BJ (cell line): Measurements from ENCODE around the gene NFE2L3. TPM values are rescaled to one million over a fixed set of nuclear protein-coding genes. Genes with fewer than 3 reads are reported as not detected.
"Not testable (repeated sequence)": the region's sequence is repeated elsewhere in the genome, so short reads cannot be mapped to it uniquely, and the experiment has no call there.

Source experiments
- CTCF ChIA-PET: fragments of 350-600 bp; formaldehyde crosslinking; extraction: SDS; loops from one replicate; lab custom pipeline; 2021; ENCODE audit warnings: antibody characterized with exemption, inconsistent platforms; lab: Yijun Ruan, JAX
- POLR2A ChIA-PET: fragments of 300-600 bp; sonication (Branson Sonifier 250); formaldehyde crosslinking; extraction: SDS; loops from one replicate; lab custom pipeline; 2021; ENCODE audit warnings: antibody characterized with exemption; lab: Charles Lee
- DNase-seq: peaks from one replicate; pipeline ENCODE4 v3.0.0-alpha.2; 2011; ENCODE audit warnings: low read depth
- H3K27me3 ChIP-seq: 2 replicates; pipeline ENCODE4 v1.6.0; 2011; ENCODE audit warnings: low read length; ENCODE audit not compliant: control insufficient read depth, insufficient read depth
- H3K36me3 ChIP-seq: 2 replicates; pipeline ENCODE4 v1.5.1; 2011; ENCODE audit warnings: low read length; ENCODE audit not compliant: control insufficient read depth, insufficient read depth
- H3K4me3 ChIP-seq: 2 replicates; pipeline ENCODE4 v1.5.1; 2011; ENCODE audit warnings: low read depth, mild to moderate bottlenecking, control low read depth, low read length
- CTCF ChIP-seq: IDR thresholded peaks from 2 replicates; pipeline ENCODE4 v1.5.1; 2011; ENCODE audit warnings: low read depth, mild to moderate bottlenecking, control low read depth, inconsistent platforms, low read length, moderate library complexity; ENCODE audit not compliant: insufficient read depth
- polyA plus RNA-seq: library from polyadenylated mRNA; depleted of rRNA; stranded (reverse); fragments of >200 nt; gene quantifications from 2 replicates; pipeline ENCODE4 v1.2.3, GENCODE V29; 2011

Gene NFE2L3
- polyA plus RNA-seq, 1 experiment, result 2.6 TPM

DNA sequence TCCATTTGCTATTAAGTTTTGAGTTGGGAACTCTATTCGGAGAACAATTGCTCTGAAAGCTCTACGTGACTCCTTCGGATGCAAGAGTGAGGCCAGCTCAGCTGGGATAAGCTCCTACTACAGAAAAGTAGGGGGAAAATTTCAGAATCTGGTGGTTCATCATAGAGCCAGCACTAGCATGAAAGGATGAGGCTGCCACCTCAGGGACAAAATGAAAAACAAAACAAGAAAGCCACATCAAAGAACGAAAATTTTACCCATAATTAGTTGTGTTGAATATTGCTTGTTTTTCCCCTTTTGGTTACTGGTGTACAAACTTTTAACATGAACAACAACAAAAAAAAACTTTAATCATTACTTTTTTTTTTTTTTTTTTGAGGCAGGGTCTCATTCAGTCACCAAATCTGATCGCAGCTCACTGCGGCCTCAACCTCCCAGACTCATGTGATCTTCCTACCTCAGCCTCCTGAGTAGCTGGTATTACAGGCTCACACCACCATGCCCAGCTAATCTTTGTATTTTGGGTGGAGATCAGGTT, 39.7 kb upstream of the NFE2L3 start:
- Histone ChIP-seq H3K4me3 (no peak overlapping the region), H3K27me3 (no peaks in the 10 kb centered on the region; the same call in 1 of the 2 replicates), H3K36me3 (no peaks in the 10 kb centered on the region)
- POLR2A ChIA-PET, result no interaction called here
- no peak for DNase-seq
- CTCF ChIA-PET, result no interaction called here
- no peak for TF ChIP-seq CTCF

DNA sequence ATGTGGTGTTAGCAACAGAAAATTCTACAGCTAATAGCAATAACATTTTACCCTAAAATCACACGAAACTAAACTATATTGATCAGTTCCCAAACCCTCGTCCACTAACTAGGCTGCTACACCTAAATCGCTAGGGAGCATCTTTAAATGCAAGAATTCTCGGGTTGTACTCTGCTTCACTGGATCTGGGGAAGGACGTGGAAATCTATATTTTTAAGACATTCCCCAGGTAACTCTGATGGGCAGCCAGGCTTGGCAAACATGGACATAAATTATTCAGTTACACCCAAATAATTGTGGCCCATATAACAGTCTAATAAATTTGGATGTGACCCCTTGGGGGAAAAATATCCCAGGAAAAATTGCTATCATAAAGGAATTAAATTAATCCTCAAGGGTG, 36.3 kb upstream of the NFE2L3 start:
- DNase-seq, result no peak
- no peak for TF ChIP-seq CTCF
- H3K27me3 ChIP-seq, result no peaks in the 10 kb centered on the region
- ChIA-PET POLR2A (no interaction called here), CTCF (no interaction called here)
- H3K36me3 ChIP-seq, result no peaks in the 10 kb centered on the region
- no peak overlapping the region for H3K4me3 ChIP-seq

DNA sequence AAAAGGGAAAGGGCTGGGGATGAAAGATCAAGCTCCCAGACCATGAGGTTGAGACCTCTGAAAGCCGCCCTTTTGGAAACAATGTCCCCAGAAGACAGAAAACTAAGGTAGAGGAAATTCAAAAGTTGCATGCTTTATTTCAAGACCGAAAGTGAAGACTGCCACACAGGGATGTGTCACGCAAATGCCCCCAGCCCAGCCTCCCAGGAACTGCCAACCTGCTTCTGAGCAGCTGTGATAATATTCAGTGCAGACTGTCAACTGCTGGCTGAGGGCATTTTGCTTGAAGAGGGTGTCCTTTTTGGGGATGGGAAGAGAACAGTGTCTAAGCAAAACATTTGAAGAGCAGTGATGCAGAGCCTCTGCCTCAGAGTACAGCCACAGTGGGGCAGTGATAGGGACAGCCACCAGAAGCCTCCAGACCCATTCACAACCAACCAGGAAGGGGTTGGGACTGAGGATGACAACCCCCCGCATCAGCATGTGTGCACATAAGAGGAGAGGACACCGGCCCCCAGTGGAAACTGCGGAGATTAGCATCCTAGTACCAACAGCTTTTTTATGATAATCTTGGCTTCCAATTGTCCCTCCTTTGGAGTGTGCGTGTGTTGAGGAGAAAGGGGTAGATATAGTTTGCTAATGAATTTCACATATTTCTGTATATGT, 34.7 kb upstream of the NFE2L3 start:
- no peak for DNase-seq
- Histone ChIP-seq H3K27me3 (no peaks in the 10 kb centered on the region; the same call in 1 of the 2 replicates), H3K36me3 (no peaks in the 10 kb centered on the region), H3K4me3 (no peak overlapping the region)
- POLR2A ChIA-PET, result no interaction called here
- TF ChIP-seq CTCF, result no peak
- CTCF ChIA-PET, result no interaction called here

DNA sequence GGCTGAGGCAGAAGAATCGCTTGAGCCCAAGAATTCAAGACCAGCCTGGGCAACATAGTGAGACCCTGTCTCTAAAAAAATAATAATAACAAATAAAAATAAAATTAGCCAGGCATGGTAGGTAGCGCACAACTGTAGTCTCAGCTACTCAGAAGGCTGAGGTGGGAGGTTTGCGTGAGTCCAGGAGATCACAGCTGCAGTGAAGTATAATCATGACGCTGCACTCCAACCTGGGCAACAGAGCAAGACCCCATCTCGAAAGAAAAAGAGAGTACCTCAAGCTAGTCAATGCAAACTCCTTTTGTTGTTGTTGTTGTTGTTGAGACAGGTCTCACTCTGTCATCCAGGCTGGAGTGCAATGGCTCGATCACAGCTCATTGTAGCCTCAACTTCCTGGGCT, 34.0 kb upstream of the NFE2L3 start:
- DNase-seq, result no peak
- no peaks in the 10 kb centered on the region; the same call in 1 of the 2 replicates for H3K27me3 ChIP-seq
- H3K36me3 ChIP-seq, result no peaks in the 10 kb centered on the region
- H3K4me3 ChIP-seq, result no peak overlapping the region
- TF ChIP-seq CTCF, result no peak
- CTCF ChIA-PET, result no interaction called here
- POLR2A ChIA-PET, result no interaction called here

- ChIA-PET CTCF (no interaction called here), POLR2A (no interaction called here)
- Histone ChIP-seq H3K27me3 (no peaks in the 10 kb centered on the region; the same call in 1 of the 2 replicates), H3K4me3 (no peak overlapping the region), H3K36me3 (no peaks in the 10 kb centered on the region)
- DNase-seq, result no peak
- no peak for TF ChIP-seq CTCF
Measured at GRCh38 chr7:26122745-26123144, 29.3 kb upstream of the NFE2L3 start.

DNA sequence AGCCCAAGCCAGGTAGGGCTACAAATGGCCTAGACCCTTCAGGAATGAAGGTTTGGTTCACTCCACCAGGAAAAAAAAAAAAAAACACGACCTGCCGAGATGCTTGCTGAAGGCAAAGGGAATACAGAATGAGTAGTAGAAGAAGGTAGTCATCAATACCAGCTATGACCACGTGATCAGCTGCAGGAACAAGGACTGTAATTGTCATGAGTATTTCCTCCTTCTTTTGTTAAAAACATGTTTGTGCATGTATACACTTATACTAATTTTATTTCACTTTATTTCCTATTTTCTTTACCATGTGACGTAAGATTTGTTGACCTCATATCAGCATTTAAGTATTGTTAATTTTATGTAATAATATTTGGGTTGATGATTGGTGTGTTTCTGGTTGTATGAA, 27.2 kb upstream of the NFE2L3 start:
- H3K4me3 ChIP-seq, result not testable (repeated sequence)

More for the DNA sequence above, 27.2 kb upstream of the NFE2L3 start:
- DNase-seq, H3K27me3 ChIP-seq, H3K36me3 ChIP-seq, POLR2A ChIA-PET: not testable (repeated sequence)
- CTCF ChIA-PET, result interaction anchor here (0.7 kb wide), 1 partner anchor 33 kb away, joined by 3 read pairs; no protein-coding TSS in a partner anchor
